DMS 273 (cell line): ENCODE data around the gene FAM193A.
"Not testable (repeated sequence)": the region's sequence is repeated elsewhere in the genome, so short reads cannot be mapped to it uniquely, and the experiment has no call there.

ENCODE experiments used
- DNase-seq: peaks from one replicate; lab custom pipeline; 2025; ENCODE audit not compliant: unreplicated experiment; lab: John Stamatoyannopoulos, UW

The FAM193A gene

GRCh38 chr4:2515830-2516550 is 20.5 kb upstream of the FAM193A start:
- no peak for DNase-seq

- no peak for DNase-seq
These were observed 19.8 kb upstream of the FAM193A start for GRCh38 chr4:2516635-2517034.

GRCh38 chr4:2526559-2526958 is 9.9 kb upstream of the FAM193A start:
- DNase-seq = no peak

GRCh38 chr4:2534904-2535375 is 1.5 kb upstream of the FAM193A start:
- no peak for DNase-seq

GRCh38 chr4:2535376-2536192 is 863 bp upstream of the FAM193A start:
- peak; percentile 60 for DNase-seq

GRCh38 chr4:2537011-2537830 is 774 bp downstream of the FAM193A start:
- DNase-seq = peak; percentile 79

GRCh38 chr4:2543580-2544191 is 7.2 kb downstream of the FAM193A start:
- not testable (repeated sequence) for DNase-seq

GRCh38 chr4:2545321-2546013 is 9.0 kb downstream of the FAM193A start:
- DNase-seq = no peak

- no peak for DNase-seq
These were observed 9.9 kb downstream of the FAM193A start for GRCh38 chr4:2546286-2546823.

GRCh38 chr4:2546961-2547691 is 10.7 kb downstream of the FAM193A start:
- DNase-seq = not testable (repeated sequence)

- no peak for DNase-seq
These were observed 14.7 kb downstream of the FAM193A start for GRCh38 chr4:2551118-2551517.

GRCh38 chr4:2552806-2553205 is 16.4 kb downstream of the FAM193A start:
- no peak for DNase-seq

GRCh38 chr4:2558301-2558700 is 21.9 kb downstream of the FAM193A start:
- DNase-seq = no peak

- DNase-seq = no peak
These were observed 23.7 kb downstream of the FAM193A start for GRCh38 chr4:2560167-2560566.

GRCh38 chr4:2565533-2565932 is 29.1 kb downstream of the FAM193A start:
- DNase-seq = no peak

- no peak for DNase-seq
These were observed 33.6 kb downstream of the FAM193A start for GRCh38 chr4:2570036-2570435.

GRCh38 chr4:2570551-2571222 is 34.2 kb downstream of the FAM193A start:
- DNase-seq = no peak

- no peak for DNase-seq
These were observed 35.6 kb downstream of the FAM193A start for GRCh38 chr4:2572076-2572475.

- DNase-seq = no peak
These were observed 36.4 kb downstream of the FAM193A start for GRCh38 chr4:2572866-2573265.
